Cardiac fibroblast (primary cell): ENCODE results near the gene DPH2.

Experiments used
- DNase-seq, 2 donors: peaks; one replicate each; pipeline versions ENCODE4 v3.0.0 to v3.0.0-alpha.2; 2010; ENCODE audit warnings: low read depth in 2 of 2
- H3K4me3 ChIP-seq, 2 donors: replicated peaks in 1 of 2; 1 replicate in 1 of 2; 2 replicates in 1 of 2; pipeline ENCODE4 v1.5.1; 2011; ENCODE audit warnings: low read depth in 2 of 2, low read length in 2 of 2, mild to moderate bottlenecking in 2 of 2, moderate library complexity in 1 of 2
- TF ChIP-seq, protein P1 (sequence below): IDR thresholded peaks from one replicate; pipeline ENCODE4 v1.5.1; 2011; ENCODE audit warnings: low read depth, mild to moderate bottlenecking, low read length, inconsistent platforms

DPH2 gene

DNA sequence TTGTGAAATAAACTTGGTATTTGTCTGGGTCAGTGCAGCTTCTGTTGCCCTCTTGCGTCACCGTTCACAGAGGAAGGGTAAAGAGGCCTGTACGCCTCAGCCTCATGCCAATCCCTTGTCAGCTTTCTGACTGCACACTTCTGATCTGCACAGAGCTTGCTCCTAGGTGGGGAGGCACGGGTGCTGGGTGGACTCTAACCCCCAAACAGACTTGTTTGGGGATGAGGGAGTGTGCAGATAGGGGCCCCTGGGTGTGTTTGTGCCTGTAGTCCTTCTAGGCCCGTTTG is 8.4 kb downstream of the DPH2 start:
- H3K4me3 ChIP-seq: peak overlapping the region in 1 of 2 donors; percentile 69
- DNase-seq: no peak
- TF ChIP-seq, protein P1, sequence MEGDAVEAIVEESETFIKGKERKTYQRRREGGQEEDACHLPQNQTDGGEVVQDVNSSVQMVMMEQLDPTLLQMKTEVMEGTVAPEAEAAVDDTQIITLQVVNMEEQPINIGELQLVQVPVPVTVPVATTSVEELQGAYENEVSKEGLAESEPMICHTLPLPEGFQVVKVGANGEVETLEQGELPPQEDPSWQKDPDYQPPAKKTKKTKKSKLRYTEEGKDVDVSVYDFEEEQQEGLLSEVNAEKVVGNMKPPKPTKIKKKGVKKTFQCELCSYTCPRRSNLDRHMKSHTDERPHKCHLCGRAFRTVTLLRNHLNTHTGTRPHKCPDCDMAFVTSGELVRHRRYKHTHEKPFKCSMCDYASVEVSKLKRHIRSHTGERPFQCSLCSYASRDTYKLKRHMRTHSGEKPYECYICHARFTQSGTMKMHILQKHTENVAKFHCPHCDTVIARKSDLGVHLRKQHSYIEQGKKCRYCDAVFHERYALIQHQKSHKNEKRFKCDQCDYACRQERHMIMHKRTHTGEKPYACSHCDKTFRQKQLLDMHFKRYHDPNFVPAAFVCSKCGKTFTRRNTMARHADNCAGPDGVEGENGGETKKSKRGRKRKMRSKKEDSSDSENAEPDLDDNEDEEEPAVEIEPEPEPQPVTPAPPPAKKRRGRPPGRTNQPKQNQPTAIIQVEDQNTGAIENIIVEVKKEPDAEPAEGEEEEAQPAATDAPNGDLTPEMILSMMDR: no peak

DNA sequence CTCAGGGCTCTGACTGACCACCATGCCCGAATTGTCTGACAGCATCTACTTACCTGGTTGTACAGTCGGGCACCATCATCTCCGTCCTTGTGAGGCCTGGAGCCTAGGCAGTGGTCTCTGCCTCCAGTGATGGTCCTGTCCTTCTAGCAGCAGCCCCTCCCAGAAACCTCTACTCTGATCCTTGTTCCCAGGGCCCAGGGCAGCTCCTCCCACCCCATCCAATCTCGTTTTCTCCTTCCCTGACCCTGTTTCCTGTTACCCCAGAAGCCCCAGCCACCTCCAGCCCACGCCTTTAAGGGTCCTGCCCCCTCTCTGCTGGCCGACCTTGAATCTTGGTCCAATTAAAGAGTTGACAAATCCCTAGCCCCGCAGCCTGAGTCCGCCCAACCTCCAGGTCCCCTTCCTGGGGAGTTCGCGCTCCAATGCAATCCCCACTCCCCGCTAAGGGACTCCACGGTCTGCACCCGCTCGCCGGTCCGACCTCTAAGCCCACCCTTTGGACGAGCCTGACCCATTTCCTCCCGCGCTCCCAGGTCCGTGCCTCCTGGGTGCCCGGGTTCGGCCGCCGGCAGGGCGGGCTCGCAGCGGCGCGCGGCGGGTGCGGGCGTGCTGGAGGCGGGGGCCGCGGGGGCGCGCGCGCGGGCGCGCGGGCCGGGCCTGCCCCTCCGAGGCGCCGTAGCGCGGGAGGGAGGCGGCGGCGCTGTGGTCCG is 8.9 kb downstream of the DPH2 start, which contains the start of gene B4GALT2:
Gene B4GALT2 (plus strand): TSS at position 660 of the 710 bp plus-strand sequence. CDS start 1,951 bp downstream, outside the sequence.
- DNase-seq: peak; percentile 14 to 35
- TF ChIP-seq, protein P1: no peak
- peak within 1 kb of the TSS; percentile 57 to 69 for H3K4me3 ChIP-seq

DNA sequence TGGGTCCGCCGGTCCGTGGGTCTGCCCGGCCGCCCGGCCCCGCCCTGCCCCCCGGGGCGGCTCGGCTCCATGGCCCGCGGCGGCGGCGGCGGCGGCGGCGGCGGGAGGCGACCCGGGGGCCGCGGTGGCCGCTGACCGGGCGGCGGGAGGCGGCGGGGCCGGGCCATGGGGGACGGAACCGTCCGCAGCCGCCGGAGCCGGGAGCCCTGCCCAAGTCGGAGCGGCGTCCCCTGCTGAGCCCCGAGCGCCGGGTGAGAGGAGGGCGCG is 9.4 kb downstream of the DPH2 start:
- peak overlapping the region; percentile 57 to 69 for H3K4me3 ChIP-seq
- TF ChIP-seq, protein P1: no peak
- no peak for DNase-seq

DNA sequence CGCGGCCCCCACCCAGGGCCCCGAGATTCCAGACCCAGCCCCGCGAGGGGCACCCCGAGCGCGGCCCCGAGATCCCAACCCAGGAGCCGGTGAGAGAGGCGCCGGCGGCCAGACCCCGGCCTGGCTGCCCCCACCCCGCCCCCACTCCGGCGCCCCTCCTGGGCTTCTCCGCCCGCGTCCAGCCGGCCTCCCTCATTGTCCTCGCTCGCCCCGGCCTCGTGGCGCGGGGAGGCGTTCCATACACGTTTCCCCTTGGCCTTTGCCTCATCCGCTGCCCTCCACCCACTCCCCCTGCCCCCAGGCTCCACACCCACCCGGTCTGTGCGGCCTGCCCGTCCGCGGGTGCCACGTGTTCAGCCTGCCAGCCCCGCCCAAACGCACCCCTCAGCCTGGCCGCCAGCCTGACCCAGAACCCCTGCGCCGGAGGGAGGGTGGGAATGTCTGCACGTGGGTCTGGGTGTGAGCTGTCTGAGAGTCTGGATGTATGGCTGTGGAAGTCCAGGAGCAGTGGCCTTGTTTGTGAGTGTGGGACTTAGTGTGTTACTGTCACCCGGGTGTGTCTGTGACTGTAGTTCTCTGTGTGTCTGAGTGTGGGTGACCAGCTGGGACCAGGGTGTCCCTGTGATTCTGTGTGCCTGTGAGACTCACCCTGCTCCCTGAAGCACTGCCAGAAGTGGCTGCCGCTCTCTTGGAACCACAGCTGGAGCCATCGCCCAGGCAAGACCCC is 9.9 kb downstream of the DPH2 start:
- peak; percentile 56 to 57 for DNase-seq
- TF ChIP-seq, protein P1: no peak
- H3K4me3 ChIP-seq: peak overlapping the region; percentile 57 to 69

DNA sequence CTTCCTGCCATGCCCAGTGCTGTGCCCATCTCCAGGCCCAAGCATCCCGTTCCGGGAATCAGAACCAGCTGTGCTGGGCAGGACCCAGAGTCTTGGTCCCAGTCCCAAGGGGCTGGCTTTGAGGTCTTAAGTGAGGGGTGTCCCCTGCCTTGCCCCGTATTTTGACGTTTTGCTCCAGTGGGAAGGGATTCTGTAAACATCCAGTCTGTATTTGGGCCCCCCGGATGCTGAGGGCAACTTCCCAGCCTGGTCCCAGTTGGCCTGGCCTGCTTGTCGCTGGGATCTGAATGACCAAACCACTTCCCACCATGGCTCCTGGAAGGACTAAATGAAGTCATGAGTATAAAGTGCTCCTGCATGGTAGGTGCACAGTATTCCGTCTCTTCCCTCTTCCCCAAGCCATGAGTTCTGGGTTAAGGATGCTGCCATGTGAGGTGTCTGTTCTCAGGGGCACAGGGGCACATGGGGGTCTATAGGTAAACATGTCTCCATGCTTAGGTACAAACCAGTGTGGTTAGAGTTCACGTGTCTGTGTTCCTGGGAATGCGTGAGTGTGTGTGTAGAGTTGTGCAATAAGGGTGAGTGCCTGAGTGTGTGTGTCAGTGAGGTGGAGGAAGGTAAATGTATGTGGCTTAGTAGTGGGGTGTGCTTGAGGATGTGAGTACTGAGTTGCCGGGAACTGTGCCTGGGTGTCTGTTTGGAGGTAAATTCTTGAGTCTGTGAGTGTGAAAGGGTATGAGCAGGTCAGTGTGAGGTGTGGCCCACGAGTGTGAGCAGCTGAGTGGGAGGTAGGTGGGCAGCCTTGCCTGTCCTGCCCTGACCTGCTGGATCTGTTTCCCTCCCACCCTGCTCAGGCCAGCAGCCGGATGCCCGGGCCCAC is 10.7 kb downstream of the DPH2 start:
- DNase-seq: peak; percentile 21 to 63
- TF ChIP-seq, protein P1: no peak
- peak overlapping the region; percentile 57 to 69 for H3K4me3 ChIP-seq

DNA sequence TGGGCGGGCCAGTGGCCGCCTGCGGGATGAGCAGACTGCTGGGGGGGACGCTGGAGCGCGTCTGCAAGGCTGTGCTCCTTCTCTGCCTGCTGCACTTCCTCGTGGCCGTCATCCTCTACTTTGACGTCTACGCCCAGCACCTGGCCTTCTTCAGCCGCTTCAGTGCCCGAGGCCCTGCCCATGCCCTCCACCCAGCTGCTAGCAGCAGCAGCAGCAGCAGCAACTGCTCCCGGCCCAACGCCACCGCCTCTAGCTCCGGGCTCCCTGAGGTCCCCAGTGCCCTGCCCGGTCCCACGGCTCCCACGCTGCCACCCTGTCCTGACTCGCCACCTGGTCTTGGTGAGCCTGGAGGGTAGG is 11.3 kb downstream of the DPH2 start:
- no peak for DNase-seq
- H3K4me3 ChIP-seq: no peak overlapping the region
- TF ChIP-seq, protein P1: no peak
